HG03103 (cell line): Measurements from ENCODE around the gene R3HDM4.

Experiments used
- ATAC-seq: cut with Tn5 transposase; IDR thresholded peaks from one replicate; pipeline ENCODE4 v1.9.1; 2021; ENCODE audit warnings: low read depth; ENCODE audit not compliant: unreplicated experiment

Gene R3HDM4

DNA sequence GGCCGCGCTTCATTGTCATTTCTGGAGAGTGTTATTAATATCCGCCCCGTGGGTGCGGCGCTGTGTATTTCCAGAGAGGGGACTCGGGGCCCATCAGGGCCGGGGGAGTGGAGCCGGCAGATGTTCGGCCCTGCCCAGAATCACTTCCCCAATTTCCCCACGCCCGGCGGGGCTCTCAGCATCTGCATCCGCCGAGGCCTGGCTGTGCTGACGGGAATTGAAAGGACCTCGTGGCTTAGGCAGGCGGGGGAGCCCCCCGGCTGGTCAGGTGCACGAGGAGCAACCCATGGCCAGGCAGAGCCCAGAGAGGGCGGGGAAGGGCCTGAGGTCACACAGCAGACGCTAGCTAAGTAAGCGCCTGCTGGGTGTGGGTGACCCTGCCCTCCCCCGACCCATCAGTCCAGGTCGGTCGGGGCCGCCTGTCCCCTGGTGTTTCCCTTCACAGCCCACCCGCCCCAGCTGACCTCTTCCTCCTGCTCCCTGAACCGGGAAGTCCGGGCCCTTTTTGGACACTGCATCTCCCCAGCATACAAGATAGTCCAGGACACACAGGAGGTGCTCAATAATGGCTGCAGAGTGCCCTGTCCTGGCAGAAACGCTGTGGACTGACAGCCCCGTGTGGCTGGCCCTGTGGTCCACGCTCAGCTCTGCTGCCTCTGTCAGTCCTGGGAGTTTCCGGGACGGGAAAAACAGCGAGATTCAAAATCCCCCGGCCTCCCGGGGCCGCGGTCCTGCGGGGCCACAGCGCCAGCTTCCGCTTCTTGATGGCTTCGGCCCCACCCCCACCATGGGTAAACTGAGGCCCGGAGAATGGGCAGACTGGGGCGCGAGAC is 34.9 kb upstream of the R3HDM4 start:
- ATAC-seq, result peak; percentile 56

DNA sequence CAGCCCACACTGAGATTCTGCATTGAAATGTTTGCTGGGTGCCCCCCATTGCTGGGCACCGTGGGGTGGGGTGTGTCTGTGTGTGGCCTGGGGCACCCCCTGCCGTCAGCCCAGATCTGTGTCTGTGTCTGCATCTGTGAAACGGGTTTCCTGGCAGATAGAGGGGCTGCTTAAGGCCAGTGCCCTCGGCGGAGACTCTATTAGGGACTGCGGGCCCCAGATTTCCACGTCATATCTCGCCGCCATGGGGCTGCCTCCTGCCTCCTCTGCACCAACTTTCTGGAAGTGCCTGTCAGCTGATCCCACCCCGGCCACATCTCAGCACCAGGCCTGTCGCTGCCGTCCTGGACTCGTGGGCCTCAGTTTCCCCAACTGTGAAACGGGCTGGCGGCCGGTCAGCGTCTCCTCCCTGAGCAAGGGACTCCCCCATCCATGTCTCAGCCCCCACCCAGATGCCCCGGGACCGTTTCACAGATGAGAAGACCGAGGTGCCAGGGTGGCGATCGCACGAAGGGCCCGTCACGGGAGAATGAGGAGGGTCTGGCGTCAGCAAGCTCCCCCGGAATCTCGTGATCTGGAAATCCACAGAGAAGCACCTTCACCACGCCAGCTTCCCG is 34.2 kb upstream of the R3HDM4 start:
- ATAC-seq, result peak; percentile 6

DNA sequence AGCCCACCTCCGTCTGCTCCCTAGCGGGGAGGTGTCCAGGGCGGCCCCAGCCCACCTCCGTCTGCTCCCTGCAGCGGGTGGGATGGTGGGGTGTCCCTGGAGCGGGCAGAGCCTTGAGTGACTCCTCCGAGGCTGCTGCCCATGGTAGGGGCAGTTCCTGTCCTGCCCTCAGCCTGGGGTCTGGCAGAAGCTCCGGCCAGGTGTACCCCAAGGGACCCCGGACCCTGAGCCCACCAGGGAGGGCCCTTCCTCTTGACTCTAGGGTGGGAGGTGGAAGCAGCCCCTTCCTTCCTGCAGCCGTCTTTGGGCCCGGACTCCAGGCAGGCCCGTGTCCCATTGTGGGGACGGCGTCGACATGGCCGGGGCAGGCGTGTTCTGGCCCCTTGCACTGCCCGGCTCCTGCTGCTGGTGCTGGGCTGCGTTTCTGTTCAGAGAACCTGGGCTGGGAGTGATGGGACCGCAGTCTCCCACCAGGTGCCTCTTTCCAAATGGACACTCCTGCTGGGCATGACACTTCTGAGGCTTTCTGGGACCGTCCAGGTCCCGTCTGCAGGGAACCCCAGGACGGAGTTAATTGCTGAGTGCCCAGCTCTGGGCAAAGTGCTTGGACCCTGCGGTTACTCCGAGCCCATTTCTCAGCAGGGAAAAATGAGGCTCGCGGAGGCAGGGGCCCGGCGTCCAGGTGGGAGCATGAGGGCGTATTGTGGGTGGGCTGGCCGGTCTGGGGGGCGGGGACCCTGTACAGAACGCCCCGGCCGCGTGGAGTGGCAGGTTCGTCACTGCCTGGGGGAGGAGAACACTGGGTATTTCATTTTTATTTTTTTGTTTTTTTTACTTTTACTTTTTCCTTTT is 32.6 kb upstream of the R3HDM4 start:
- ATAC-seq, result no peak

DNA sequence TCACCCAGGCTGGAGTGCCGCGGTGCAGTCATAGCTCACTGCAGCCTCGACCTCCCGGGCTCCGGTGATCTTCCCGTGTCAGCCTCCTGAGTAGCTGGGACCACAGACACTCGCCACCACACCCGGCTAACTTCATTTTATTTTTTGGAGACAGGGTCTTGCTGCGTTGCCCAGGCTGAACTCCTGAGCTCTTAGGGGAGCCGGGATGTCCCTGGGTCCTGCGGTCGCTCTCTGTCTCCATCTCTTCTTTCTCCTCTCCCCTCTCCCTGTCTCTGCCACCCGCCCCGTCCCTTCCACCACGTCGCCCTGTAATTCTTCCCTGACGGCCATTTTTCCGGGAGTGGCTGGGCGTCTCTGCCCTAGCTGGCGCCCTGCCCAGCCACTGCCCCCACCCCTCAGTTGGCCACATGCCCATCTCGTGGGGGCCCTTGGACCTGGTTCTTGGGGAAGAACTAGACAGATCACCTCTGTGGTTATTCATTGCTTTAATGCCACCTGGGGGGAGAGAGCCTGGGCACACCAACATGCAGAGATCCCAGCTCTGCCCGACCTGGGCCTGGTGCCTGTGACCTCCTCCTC is 31.7 kb upstream of the R3HDM4 start:
- no peak for ATAC-seq

DNA sequence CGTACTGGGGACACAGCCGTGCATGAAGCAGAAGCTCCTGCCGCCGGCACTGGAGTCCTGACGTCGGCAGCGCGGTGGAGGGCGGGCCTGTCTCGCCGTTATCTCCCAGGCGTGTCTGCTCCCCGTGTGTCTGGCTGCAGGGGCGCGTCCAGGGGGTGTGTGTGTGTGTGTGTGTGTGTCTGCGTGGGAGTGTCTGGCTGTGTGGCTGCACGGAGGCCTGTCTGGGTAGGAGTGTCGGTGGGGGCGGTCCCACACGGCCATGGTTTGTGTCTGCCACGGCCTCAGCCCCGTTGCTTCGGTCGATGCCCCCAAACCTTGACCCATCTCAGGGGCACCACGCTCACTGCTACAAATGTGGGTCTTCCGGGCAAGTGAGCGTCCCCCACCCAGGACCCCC is 31.1 kb upstream of the R3HDM4 start:
- ATAC-seq, result no peak

DNA sequence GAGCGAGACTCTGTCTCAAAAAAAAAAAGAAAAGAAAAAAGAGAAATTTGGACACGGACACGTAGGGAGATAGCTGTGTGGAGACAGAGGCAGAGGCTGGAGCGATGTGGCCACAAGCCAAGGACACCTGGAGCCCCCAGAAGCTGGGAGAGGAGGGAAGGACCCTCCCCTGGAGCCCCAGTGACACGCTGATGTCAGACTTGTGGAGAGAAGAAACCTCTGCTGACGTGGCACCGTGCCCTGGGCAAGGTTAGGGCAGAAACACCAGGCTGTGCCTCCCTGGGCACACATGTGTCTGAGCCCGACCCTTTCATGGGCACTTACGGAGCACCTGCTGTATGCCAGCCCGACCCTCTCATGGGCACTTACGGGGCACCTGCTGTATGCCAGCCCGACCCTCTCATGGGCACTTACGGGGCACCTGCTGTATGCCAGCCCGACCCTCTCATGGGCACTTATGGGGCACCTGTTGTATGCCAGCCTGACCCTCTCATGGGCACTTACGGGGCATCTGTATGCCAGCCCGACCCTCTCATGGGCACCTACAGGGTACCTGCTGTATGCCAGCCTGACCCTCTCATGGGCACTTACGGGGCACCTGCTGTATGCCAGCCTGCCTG is 30.6 kb upstream of the R3HDM4 start:
- ATAC-seq, result no peak

DNA sequence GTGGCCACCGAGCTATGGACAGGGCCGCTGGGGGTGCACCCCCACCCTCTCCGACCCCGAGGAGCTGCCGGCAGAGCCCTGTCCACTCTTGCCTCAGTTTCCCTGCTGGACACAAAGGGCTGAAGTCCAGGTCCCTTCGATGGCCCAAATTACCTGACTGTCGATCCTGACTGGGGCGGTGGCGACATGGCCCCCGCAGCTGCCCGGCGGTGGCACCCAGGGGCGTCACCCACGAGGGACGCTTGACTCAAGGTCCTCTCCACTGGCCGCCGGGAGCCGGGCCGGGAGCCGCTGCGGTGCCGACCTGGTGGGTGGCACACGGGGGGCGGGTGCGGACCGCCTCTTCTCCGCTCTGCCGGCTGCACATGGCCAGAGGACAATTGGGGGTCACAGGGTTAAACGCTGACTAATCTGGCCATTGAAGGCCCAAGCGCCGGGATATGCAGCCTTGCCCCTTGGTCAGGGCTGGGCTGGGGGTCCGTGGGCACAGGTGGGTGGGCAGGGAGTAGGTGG is 29.2 kb upstream of the R3HDM4 start:
- ATAC-seq, result no peak

DNA sequence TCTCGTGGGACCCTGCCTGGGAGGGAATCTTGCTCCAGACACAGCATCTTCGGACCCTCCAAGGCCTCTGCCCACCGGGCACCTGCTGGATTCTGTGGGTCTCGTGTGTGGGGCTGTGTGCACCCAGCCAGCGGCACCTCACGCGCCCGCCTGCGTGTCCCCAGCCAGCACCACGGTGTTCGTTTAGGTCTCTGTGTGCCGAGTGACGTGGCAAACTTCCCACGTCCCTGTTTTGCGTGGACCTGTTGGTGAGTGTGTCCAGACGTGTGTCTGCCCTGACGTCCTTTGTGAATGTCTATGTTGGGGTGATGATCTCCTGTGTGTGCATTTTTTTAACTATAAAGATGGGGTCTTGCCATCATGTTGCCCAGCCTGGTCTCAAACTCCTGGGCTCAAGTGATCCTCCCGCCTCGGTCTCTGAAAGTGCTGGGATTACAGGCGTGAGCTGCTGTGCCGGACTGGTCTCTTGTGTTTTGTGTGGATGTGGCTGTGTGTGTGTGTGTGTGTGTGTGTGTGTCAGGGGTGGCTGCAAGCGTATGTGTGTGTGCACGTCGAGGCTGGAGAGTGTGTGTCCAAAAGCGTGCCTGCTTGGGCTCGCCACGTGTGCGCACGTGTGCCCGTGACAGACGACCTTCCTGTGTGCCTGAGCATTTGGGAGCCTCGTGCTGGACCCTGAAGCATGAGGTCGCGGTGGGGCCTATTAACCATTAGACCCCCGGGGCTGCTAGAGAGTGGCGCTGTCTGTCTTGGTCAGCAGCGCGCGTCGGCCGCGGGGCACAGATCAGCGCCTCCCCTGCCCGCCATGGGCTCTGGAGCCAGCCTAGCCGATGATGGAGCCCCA is 28.5 kb upstream of the R3HDM4 start:
- no peak for ATAC-seq

DNA sequence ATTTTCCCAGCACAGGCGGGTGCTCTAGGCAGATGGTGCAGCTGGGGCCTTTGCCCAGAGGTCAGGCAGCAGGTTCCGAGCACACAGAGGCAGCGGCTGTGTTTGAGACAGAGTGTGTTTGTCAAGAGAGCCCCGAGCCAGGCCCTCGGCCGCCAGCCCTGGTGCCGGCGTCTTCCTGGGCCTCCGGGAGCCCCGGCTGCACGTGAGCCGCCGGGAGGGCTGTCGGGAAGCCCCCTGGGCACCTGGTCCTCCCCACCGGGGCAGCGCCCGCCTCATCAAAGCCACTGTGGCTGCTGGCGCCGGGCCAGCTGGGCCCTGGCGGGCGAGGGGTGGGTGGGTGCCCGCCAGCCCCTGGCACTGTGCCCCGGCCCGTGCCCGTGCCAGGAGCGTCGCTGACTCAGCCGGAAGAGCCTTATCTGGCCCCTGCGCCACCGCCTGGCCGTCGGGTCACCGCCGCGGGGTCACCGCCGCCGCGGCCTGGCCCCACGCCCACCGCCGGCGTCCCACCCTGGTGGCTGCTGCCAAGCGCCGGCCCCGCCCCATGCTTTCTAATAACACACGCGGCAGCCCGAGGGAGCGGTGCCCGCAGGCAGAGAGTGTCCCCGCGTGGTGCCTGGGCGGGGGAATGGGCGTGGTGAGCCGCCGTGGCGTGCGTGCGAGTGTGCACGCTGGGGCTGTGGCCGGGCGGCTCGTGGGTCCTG is 27.7 kb upstream of the R3HDM4 start:
- no peak for ATAC-seq

DNA sequence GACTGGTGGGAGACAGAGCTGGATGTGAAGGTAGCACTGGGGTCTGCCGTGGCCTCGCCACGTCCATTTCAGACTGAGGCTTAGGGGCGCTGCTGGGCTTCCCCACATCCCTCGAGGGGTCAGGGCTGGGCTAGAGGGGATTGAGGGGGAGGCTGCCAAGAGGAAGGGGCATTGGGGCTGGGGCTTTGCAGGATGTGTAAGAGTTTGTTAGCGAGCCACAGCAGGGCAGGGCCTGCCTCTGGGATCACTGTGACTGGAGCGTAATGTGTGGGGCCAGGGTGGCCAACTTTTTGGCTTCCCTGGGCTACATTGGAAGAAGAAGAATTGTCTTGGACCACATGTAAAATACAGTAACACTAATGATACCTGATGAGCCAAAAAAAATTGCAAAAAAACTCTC is 26.9 kb upstream of the R3HDM4 start:
- no peak for ATAC-seq

DNA sequence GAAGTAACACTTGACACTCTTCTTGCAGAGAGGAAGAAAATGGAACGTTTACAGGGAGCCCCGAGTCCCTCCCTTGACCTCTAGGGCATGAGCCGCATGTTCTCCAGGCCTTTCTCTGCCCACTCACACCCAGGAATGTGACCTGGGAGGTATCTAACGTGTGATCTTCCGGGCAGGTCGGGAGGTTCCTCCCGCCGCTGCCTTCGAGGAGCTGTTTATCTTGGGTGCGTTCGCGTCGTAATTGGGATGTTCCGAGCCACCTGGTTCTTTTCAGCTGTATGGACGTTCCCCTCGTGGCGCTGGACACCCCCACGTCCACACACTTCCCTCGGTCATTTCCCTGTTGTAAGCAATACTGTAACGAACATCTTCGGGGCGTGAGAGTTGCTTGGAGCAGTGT is 26.4 kb upstream of the R3HDM4 start:
- ATAC-seq, result no peak

DNA sequence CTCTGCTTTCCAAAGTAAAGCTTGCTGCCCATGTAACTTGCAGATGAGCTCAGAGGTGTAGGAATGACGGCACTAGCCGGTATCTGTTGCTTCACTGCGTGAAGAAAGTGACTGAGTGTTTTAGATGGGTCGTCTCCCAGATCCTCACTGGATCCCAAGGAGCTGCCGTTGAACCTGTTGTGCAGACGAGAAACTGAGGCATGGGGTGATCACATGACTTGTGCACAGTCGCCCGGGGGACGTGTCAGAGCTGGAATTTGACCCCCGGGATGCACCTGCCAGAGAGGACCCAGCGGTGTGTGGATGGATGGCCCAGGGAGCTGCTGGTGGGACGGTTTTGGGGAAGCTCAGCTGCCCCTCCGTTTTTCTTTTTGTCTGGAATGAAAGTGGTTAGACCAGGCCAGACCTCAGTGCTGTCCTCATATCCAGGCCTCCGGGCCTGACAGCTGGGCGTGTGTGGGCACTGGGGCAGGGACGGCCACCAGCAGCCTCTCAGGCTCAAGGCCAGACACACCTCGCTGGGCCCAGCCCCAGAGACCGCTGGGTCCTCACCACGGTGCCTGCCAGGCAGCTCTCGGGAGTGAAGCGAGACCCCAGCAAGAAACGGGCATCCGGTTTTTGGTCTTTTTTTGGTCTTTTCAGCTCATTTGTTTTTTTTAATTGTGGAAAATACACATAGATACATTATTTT is 25.4 kb upstream of the R3HDM4 start:
- ATAC-seq, result no peak

DNA sequence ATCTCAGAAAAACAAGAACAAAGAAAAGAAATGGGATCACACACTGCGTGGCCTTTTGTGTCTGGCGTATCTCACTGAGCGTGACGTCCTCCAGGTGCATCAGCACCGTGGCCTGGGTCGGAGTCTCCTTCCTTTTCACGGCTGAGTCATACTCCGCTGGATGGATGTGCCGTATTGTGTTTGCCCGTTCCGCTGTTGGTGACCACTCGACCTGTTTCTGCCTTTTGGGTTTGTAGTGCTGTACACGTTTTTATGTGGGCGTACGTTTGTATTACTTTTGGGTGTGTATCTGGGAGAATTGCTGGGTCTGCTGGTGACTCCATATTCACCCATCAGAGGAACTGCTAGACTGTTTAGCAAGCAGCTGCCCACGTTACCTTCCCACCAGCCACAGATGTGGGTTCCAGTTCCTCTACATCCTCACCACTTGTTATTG is 24.3 kb upstream of the R3HDM4 start:
- ATAC-seq, result no peak

DNA sequence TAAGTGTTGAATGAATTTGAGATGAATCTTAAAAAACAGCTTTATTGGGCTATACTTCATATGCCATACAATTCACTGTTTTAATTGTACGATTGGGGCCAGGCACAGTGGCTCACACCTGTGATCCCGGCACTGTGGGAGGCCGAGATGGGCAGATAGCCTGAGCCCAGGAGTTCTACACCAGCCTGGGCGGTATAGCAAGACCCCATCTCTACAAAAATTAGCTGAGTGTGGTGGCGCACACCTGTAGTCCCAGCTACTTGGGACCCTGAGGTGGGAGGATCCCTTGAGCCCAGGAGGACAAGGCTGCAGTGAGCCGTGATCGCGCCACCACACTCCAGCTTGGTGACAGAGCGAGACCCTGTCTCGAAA is 23.1 kb upstream of the R3HDM4 start:
- no peak for ATAC-seq

DNA sequence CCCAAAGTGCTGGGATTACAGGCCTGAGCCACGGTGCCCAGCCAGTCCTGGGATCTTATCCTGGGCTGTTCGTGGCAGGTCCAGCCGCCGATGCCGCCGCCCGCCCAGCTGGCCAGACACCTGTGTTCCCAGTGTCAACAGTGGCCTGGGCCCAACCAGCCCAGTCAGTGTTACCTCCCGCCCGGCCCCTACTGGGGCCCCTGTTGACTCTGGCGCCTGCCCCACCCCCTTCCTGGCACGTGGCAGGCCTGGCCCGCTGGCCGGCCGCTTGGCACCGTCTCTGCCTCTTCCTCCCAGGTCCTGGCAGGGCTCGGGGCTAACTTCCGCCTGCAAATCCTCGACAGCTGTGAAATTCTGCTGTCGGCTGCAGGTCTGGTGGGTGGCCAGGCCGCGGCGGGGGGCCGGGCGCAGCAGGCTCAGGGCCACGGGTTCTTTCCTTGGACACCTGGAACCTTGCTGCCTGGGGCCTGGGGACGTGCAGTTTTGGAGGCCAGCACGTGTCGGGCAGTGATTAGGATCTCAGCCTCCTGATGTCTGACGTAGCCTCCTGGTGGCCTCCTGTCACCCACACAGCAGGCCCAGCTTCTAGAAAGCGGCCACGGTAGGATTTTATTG is 22.0 kb upstream of the R3HDM4 start:
- no peak for ATAC-seq

DNA sequence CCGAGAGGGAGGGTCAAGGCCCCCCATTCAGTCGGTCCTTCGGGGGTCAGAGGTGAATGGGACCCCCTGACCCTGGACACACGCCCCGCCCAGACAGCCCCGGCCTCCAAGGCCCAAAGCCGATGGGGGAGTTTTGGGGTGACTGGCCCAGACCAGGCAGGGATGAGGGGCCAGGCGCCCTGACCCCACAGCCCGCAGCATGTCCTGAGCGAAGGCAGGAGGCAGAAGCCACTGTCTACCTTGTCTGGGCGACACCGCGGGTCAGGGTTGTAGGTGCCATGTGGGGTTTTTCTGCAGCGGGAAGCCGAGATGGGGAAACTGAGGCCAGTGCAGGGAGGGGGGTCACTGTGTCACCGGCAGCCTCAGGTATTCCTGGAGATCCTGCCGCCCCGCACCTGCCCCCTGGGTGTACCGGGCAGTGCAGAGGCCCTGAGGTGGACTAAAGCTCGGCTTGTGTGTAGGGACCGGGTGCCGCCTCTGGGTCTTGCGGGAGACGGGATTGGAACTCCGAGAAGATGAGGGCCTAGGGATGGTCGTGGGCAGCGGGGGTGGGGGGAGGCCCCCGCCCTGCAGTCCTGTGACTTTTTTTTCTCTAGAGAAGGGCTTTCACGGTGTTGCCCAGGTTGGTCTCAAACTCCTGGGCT is 21.3 kb upstream of the R3HDM4 start:
- ATAC-seq, result no peak

DNA sequence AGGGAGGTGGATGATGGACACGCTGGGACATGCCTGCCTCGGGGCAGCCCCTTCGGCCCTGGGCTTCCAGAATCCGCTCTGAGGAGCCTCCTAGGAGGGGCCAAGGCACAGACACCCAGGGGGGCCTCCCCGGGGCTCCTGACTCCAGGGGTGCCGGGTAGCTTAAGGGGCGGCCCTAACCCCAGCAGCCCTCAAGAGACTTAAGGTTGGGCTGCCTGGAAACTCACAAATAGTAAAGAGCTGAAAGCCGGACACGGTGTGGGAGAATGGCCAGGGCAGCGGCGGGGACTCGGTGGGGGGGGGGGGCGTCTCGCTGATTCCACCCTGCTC is 20.5 kb upstream of the R3HDM4 start:
- ATAC-seq, result no peak
